ENCODE results near the gene NUP153. TPM values are rescaled to one million over a fixed set of nuclear protein-coding genes. Genes with fewer than 3 reads are reported as not detected.

The NUP153 gene
- total and polyA plus RNA-seq, 2 of the 8 experiments (the other 6 are each of a cell fraction or from before 2014, with no cell fraction given): 47.0 to 84.8 TPM

- Histone ChIP-seq H4K5ac (ENCODE audit: insufficient read length, low read depth, low read length) (no peak overlapping the region), H3K18ac (ENCODE audit: extremely low read depth, low read length) (no peak overlapping the region), H3K4me3 (ENCODE audit: extremely low read depth in 1 of 4, insufficient read depth in 2 of 4, low read depth in 3 of 4, low read length in 4 of 4) (no peak overlapping the region), H3K9me3 (ENCODE audit: insufficient read depth in 2 of 2, low read depth in 1 of 2, low read length in 1 of 2) (peaks cover 0 to 3% of the 10 kb centered on the region in 2 experiments; a peak in 1 of 4 replicates), H4K8ac (ENCODE audit: extremely low read depth, insufficient read depth, low read length) (no peak overlapping the region), H3K4me2 (ENCODE audit: insufficient read depth in 1 of 2, low read depth in 2 of 2, low read length in 2 of 2) (no peak overlapping the region), H3K79me2 (ENCODE audit: control insufficient read depth in 1 of 2, insufficient read depth in 2 of 2, low read length in 2 of 2) (no peaks in the 10 kb centered on the region), H3K79me1 (ENCODE audit: low read depth, low read length) (no peaks in the 10 kb centered on the region), H2BK15ac (ENCODE audit: low read length) (no peak overlapping the region), H3K27me3 (replicated peaks in 1 of 4; ENCODE audit: control insufficient read depth in 3 of 4, extremely low read depth in 1 of 4, insufficient read depth in 3 of 4, low read length in 3 of 4) (no peaks in the 10 kb centered on the region), H4K91ac (replicated peaks; ENCODE audit: insufficient read length, low read length) (no peak overlapping the region), H3K27ac (ENCODE audit: low read depth, low read length) (no peak overlapping the region), H4K20me1 (replicated peaks in 1 of 2; ENCODE audit: control insufficient read depth in 1 of 2, insufficient read depth in 2 of 2, low read length in 2 of 2) (no peaks in the 10 kb centered on the region), H2AK5ac (ENCODE audit: low read depth, low read length) (no peak overlapping the region), H3K4ac (replicated peaks; ENCODE audit: insufficient read length, low read depth, low read length) (no peak overlapping the region), H3K14ac (ENCODE audit: insufficient read length) (no peak overlapping the region), H2BK120ac (replicated peaks; ENCODE audit: low read depth, low read length) (no peak overlapping the region), H3K36me3 (ENCODE audit: control insufficient read depth in 2 of 4, insufficient read depth in 4 of 4, low read length in 3 of 4) (no peaks in the 10 kb centered on the region), H2BK20ac (ENCODE audit: low read length) (no peak overlapping the region), H3K23me2 (ENCODE audit: low read depth, low read length) (no peaks in the 10 kb centered on the region), H3K56ac (replicated peaks; ENCODE audit: insufficient read length, low read depth, low read length) (no peak overlapping the region), H3K23ac (ENCODE audit: insufficient read length) (no peak overlapping the region), H2BK12ac (ENCODE audit: low read depth, low read length) (no peak overlapping the region), H3K4me1 (replicated peaks in 1 of 4; ENCODE audit: control insufficient read depth in 3 of 4, insufficient read depth in 4 of 4, low read length in 3 of 4) (no peaks in the 10 kb centered on the region), H3K9ac (replicated peaks in 1 of 4; ENCODE audit: extremely low read depth in 1 of 4, low read depth in 3 of 4, low read length in 3 of 4) (no peak overlapping the region), H2AFZ (ENCODE audit: low read length) (no peak overlapping the region), H2BK5ac (ENCODE audit: low read depth, low read length) (no peak overlapping the region)
- 0 out of 2 replicates have a peak, but pooled peaks have one; percentile 38 for TF ChIP-seq SP1 (IDR thresholded peaks at IDR 0.05; ENCODE audit: low read depth, low read length)
- no peak for TF ChIP-seq TBP (IDR thresholded peaks at IDR 0.05; ENCODE audit: low read depth, low read length)
- 88% methylated on average over 12 of the region's 12 CpGs; no CpG with 5 or more reads in 1 of the 2 experiments for WGBS, 2 experiments (ENCODE audit: extremely low coverage in 1 of 2, insufficient coverage in 1 of 2, insufficient read length in 1 of 2, insufficient replicate concordance in 2 of 2, low coverage in 1 of 2, low lambda C conversion rate in 2 of 2, missing lambda C conversion rate in 1 of 2)
- ChIA-PET POLR2A (ENCODE audit: partially characterized antibody) (interaction anchor here (0.7 to 2.9 kb wide), 3 partner anchors 11 to 38 kb away, joined by 3 to 14 read pairs (median 3); partner anchors contain the start of gene NUP153), CTCF (ENCODE audit: partially characterized antibody) (interaction anchor here (0.6 to 1.8 kb wide), 4 partner anchors 14 to 93 kb away, joined by 3 to 8 read pairs (median 4); no protein-coding TSS in a partner anchor)
- DNase-seq (ENCODE audit: low read depth in 1 of 2, low spot score in 2 of 2): no peak
- no peak for FAIRE-seq
Observed at GRCh38 chr6:17729223-17730077, 22.7 kb upstream of the NUP153 start.
